Left colon (tissue), 2 donors: ENCODE measurements around the gene SYNM. TPM values are rescaled to one million over a fixed set of nuclear protein-coding genes. Genes with fewer than 3 reads are reported as not detected.
"Not testable (repeated sequence)": the region's sequence is repeated elsewhere in the genome, so short reads cannot be mapped to it uniquely, and the experiment has no call there.

ENCODE experiments used
- ATAC-seq: fragments of 200-7000 bp; cut with Tn5 transposase; one replicate; pipeline ENCODE4 v1.9.1; 2020; ENCODE audit warnings: mild to moderate bottlenecking, moderate library complexity
- DNase-seq, 2 donors: peaks; one replicate each; pipeline ENCODE4 v3.0.0-alpha.2; 2020
- intact Hi-C, 2 donors: fragments of 100-400 bp; cut with DNase I in 1 of 2; cut with micrococcal nuclease in 1 of 2; formaldehyde crosslinking; loops; one replicate each; pipeline versions ENCODE4 v1.11.2 to v1.14.0; 2022; cut with DNase I, micrococcal nuclease
- long read RNA-seq: library from polyadenylated mRNA; unstranded; transcript quantifications from one replicate; pipeline ENCODE4 v2.0.0, GENCODE V29; 2021
- total RNA-seq, 2 donors: library from RNA; stranded (reverse); fragmentation: NEBNext Ultra II Directional; extraction: Animal tissue kit (Norgen Biotek cat#: 25700); gene quantifications; one replicate each; pipeline ENCODE4 v1.2.1, GENCODE V29; 2021
- donor health status: DM: no; HTN: no; CAD: no.
- donor health status: DM: yes; HTN: yes; CAD: no.

The SYNM gene
- total RNA-seq: 10 to 100 TPM in 1 of 2 donors, 1 to 10 TPM in 1; 5.2 to 96.5 TPM
- long read RNA-seq, full-length matches to known transcripts: 2 of 8 reads
- long read RNA-seq, partial matches to known transcripts: 0 of 8 reads
- long read RNA-seq, other reads (novel, unspliced or antisense): 6 of 8 reads

GRCh38 chr15:99104788-99105513, at the start of gene SYNM:
SYNM (plus strand) TSS chr15:99105080; CDS start chr15:99105200, 120 bp downstream.
- ATAC-seq (peak; percentile 91), DNase-seq (peak; percentile 69 to 70)
- intact Hi-C loops: loop anchor here (5.0 to 10.0 kb wide), 3 partner anchors 60 to 107 kb away; no protein-coding TSS in a partner anchor

- intact Hi-C loops: no loop called here
- ATAC-seq: no peak
- no peak for DNase-seq
Measured at GRCh38 chr15:99055555-99056134, 49.2 kb upstream of the SYNM start.

GRCh38 chr15:99057020-99057419, 47.9 kb upstream of the SYNM start:
- no peak for ATAC-seq
- intact Hi-C loops: no loop called here
- no peak for DNase-seq

- peak in 1 of 2 donors; percentile 7 for DNase-seq
- intact Hi-C loops: no loop called here
- no peak for ATAC-seq
Measured at GRCh38 chr15:99057697-99058420, 47.0 kb upstream of the SYNM start.

GRCh38 chr15:99058421-99058870, 46.4 kb upstream of the SYNM start:
- ATAC-seq (peak; percentile 28), DNase-seq (peak in 1 of 2 donors; percentile 6)
- intact Hi-C loops: no loop called here

GRCh38 chr15:99059010-99059981, 45.6 kb upstream of the SYNM start:
- intact Hi-C loops: no loop called here
- ATAC-seq (peak; percentile 90), DNase-seq (peak; percentile 57 to 76)

GRCh38 chr15:99060186-99060585, 44.7 kb upstream of the SYNM start:
- ATAC-seq: not testable (repeated sequence)
- intact Hi-C loops: loop anchor here in 1 of 2 donors (10.0 kb wide), 1 partner anchor 525 kb away; no protein-coding TSS in a partner anchor

GRCh38 chr15:99062226-99062625, 42.7 kb upstream of the SYNM start:
- intact Hi-C loops: loop anchor here in 1 of 2 donors (10.0 kb wide), 1 partner anchor 527 kb away; no protein-coding TSS in a partner anchor
- ATAC-seq (no peak), DNase-seq (no peak)

More at GRCh38 chr15:99060186-99060585, 44.7 kb upstream of the SYNM start:
- DNase-seq: not testable (repeated sequence)

- DNase-seq: no peak
- no peak for ATAC-seq
- intact Hi-C loops: loop anchor here in 1 of 2 donors (10.0 kb wide), 1 partner anchor 533 kb away; no protein-coding TSS in a partner anchor
Measured at GRCh38 chr15:99068186-99068585, 36.7 kb upstream of the SYNM start.

GRCh38 chr15:99070208-99070607, 34.7 kb upstream of the SYNM start:
- no peak for ATAC-seq
- no peak for DNase-seq
- intact Hi-C loops: loop anchor here in 1 of 2 donors (10.0 kb wide), 2 partner anchors 275 to 625 kb away; no protein-coding TSS in a partner anchor

GRCh38 chr15:99071091-99071680, 33.7 kb upstream of the SYNM start:
- intact Hi-C loops: loop anchor here in 1 of 2 donors (10.0 kb wide), 2 partner anchors 276 to 626 kb away; no protein-coding TSS in a partner anchor
- no peak for DNase-seq
- ATAC-seq: no peak

- DNase-seq (no peak), ATAC-seq (no peak)
- intact Hi-C loops: loop anchor here in 1 of 2 donors (10.0 kb wide), 2 partner anchors 278 to 628 kb away; no protein-coding TSS in a partner anchor
Measured at GRCh38 chr15:99073008-99073717, 31.7 kb upstream of the SYNM start.

GRCh38 chr15:99074446-99074845, 30.4 kb upstream of the SYNM start:
- no peak for ATAC-seq

GRCh38 chr15:99075059-99075652, 29.7 kb upstream of the SYNM start:
- intact Hi-C loops: loop anchor here in 1 of 2 donors (10.0 kb wide), 2 partner anchors 280 to 630 kb away; no protein-coding TSS in a partner anchor
- not testable (repeated sequence) for DNase-seq, ATAC-seq

More at GRCh38 chr15:99074446-99074845, 30.4 kb upstream of the SYNM start:
- DNase-seq: no peak
- intact Hi-C loops: loop anchor here in 1 of 2 donors (10.0 kb wide), 2 partner anchors 280 to 630 kb away; no protein-coding TSS in a partner anchor

- intact Hi-C loops: loop anchor here in 1 of 2 donors (10.0 kb wide), 2 partner anchors 281 to 631 kb away; no protein-coding TSS in a partner anchor
- ATAC-seq (no peak), DNase-seq (no peak)
Measured at GRCh38 chr15:99076109-99076508, 28.8 kb upstream of the SYNM start.
